Endothelial cell of umbilical vein (primary cell): Measurements from ENCODE around the gene TEX11. TPM values are rescaled to one million over a fixed set of nuclear protein-coding genes. Genes with fewer than 3 reads are reported as not detected.

Experiments used
- BruUV-seq: library from RNA; stranded (reverse); fragments of 400-500 nt; replicated peaks from 2 replicates; lab custom pipeline; 2021; lab: Mats Ljungman, UMichigan
- CTCF ChIA-PET: fragments of 300-600, 350-600 bp; sonication (Branson Sonifier 250); formaldehyde crosslinking; loops from one replicate; lab custom pipeline; 2021; ENCODE audit warnings: antibody characterized with exemption, inconsistent platforms; lab: Charles Lee
- POLR2A ChIA-PET: fragments of 300-600, 350-600 bp; sonication (Branson Sonifier 250); formaldehyde crosslinking; loops from one replicate; lab custom pipeline; 2021; ENCODE audit warnings: antibody characterized with exemption, inconsistent platforms; lab: Charles Lee
- DNase-seq: peaks from one replicate; pipeline ENCODE4 v3.0.0-alpha.2; 2011; ENCODE audit warnings: low read depth, low spot score
- FAIRE-seq: peaks from 2 replicates; lab custom pipeline; 2011; peaks lifted over from hg19 to GRCh38; lab: Jason Lieb, UNC
- H2AFZ ChIP-seq: 2 replicates; pipeline ENCODE4 v1.6.0; 2012; ENCODE audit warnings: low read depth, low read length, control low read depth, inconsistent platforms
- H3K27ac ChIP-seq: 2 replicates; pipeline ENCODE4 v1.5.1; 2011; ENCODE audit warnings: low read depth, mild to moderate bottlenecking, control low read depth, low read length, moderate library complexity; ENCODE audit not compliant: insufficient read depth
- H3K27me3 ChIP-seq, 2 experiments: 2 replicates each; pipeline versions ENCODE4 v1.6.0 to v1.6.1; 2011; ENCODE audit warnings: low read length in 2 of 2, mixed read lengths in 1 of 2; ENCODE audit not compliant: control insufficient read depth in 2 of 2, insufficient read depth in 2 of 2
- H3K36me3 ChIP-seq, 2 experiments: 2 replicates in 1 of 2; 3 replicates in 1 of 2; pipeline ENCODE4 v1.5.1; 2011; ENCODE audit warnings: low read length in 2 of 2, mild to moderate bottlenecking in 1 of 2, moderate library complexity in 1 of 2; ENCODE audit not compliant: control insufficient read depth in 2 of 2, insufficient read depth in 2 of 2; ENCODE audit errors: extremely low read depth in 1 of 2
- H3K4me1 ChIP-seq: 3 replicates; pipeline ENCODE4 v1.5.1; 2011; ENCODE audit warnings: mild to moderate bottlenecking, low read length; ENCODE audit not compliant: control insufficient read depth, insufficient read depth; ENCODE audit errors: extremely low read depth
- H3K4me2 ChIP-seq: 2 replicates; pipeline ENCODE4 v1.6.1; 2011; ENCODE audit warnings: low read length, control low read depth, mixed read lengths; ENCODE audit not compliant: insufficient read depth
- H3K4me3 ChIP-seq, 3 experiments: fragments of 200-600 bp in 1 of 3; sonication (generic), shearing (Covaris generic) in 1 of 3; replicated peaks in 1 of 3; 2 replicates each; pipeline ENCODE4 v1.5.1; 2011 to 2016; ENCODE audit warnings: control low read depth in 3 of 3, low read length in 3 of 3, mild to moderate bottlenecking in 2 of 3, inconsistent platforms in 1 of 3, low read depth in 1 of 3, moderate library complexity in 1 of 3; ENCODE audit not compliant: insufficient read depth in 1 of 3
- H3K79me2 ChIP-seq: 2 replicates; pipeline ENCODE4 v1.6.0; 2012; ENCODE audit warnings: low read length, inconsistent platforms; ENCODE audit not compliant: control insufficient read depth, insufficient read depth
- H3K9ac ChIP-seq: replicated peaks from 2 replicates; pipeline ENCODE3; 2011; ENCODE audit warnings: low read length, control low read depth; ENCODE audit not compliant: insufficient read depth; ENCODE audit errors: extremely low read depth
- H3K9me1 ChIP-seq: replicated peaks from 3 replicates; pipeline ENCODE4 v1.6.0; 2011; ENCODE audit warnings: mild to moderate bottlenecking, low read length; ENCODE audit not compliant: control insufficient read depth, insufficient read depth; ENCODE audit errors: extremely low read depth
- H3K9me3 ChIP-seq: replicated peaks from 2 replicates; pipeline ENCODE4 v1.5.1; 2012; ENCODE audit warnings: low read length, inconsistent platforms; ENCODE audit not compliant: control insufficient read depth, insufficient read depth
- H4K20me1 ChIP-seq: replicated peaks from 2 replicates; pipeline ENCODE3; 2011; ENCODE audit warnings: mild to moderate bottlenecking, low read length; ENCODE audit not compliant: control insufficient read depth, insufficient read depth; ENCODE audit errors: extremely low read depth
- EZH2 ChIP-seq: IDR thresholded peaks from 2 replicates; pipeline ENCODE4 v1.6.1; 2012; ENCODE audit warnings: borderline replicate concordance, low read depth, mild to moderate bottlenecking, moderate library complexity, low read length, inconsistent platforms; ENCODE audit not compliant: severe bottlenecking
- FOS ChIP-seq: IDR thresholded peaks from 2 replicates; pipeline ENCODE4 v1.6.1; 2011; ENCODE audit warnings: mild to moderate bottlenecking, low read length, moderate library complexity, borderline replicate concordance; ENCODE audit not compliant: insufficient read depth
- GATA2 ChIP-seq: IDR thresholded peaks from 2 replicates; pipeline ENCODE4 v1.7.0; 2011; ENCODE audit warnings: low read depth, mild to moderate bottlenecking, moderate library complexity, mixed read lengths, low read length; ENCODE audit not compliant: insufficient read length, insufficient read depth
- JUN ChIP-seq: IDR thresholded peaks from 2 replicates; pipeline ENCODE4 v1.6.1; 2011; ENCODE audit warnings: borderline replicate concordance, low read depth; ENCODE audit not compliant: insufficient read length, insufficient read depth
- MYC ChIP-seq: IDR thresholded peaks from one replicate; pipeline ENCODE4 v1.6.1; 2011; ENCODE audit warnings: mild to moderate bottlenecking, low read depth, low read length
- POLR2A ChIP-seq: IDR thresholded peaks from 2 replicates; pipeline ENCODE4 v1.6.1; 2012; ENCODE audit warnings: low read depth, mild to moderate bottlenecking, control low read depth, low read length
- POLR2AphosphoS5 ChIP-seq: IDR thresholded peaks from 2 replicates; pipeline ENCODE4 v1.6.1; 2012; ENCODE audit warnings: low read depth, mild to moderate bottlenecking, control low read depth, low read length, moderate library complexity; ENCODE audit not compliant: insufficient read depth
- dilution Hi-C: fragments of 300-500 bp; cut with MboI; formaldehyde crosslinking; loops from one replicate; pipeline ENCODE4 v1.15.0; 2019; ENCODE audit warnings: low sequenced_read_pairs; ENCODE audit not compliant: extremely low pct_ligation_motif_present
- intact Hi-C: fragments of 100-400 bp; cut with micrococcal nuclease; formaldehyde crosslinking; loops from one replicate; pipeline ENCODE4 v1.10.0; 2022
- polyA plus RNA-seq, 4 experiments: library from polyadenylated mRNA; depleted of rRNA in 3 of 4; stranded (reverse) in 3 of 4; unstranded in 1 of 4; fragments of >200 nt; gene quantifications; 2 replicates each; pipeline versions ENCODE4 v1.2.1 to v1.2.3, GENCODE V29; 2011 to 2012; ENCODE audit warnings: missing spikeins in 1 of 4
- total RNA-seq: library from RNA; stranded (reverse); gene quantifications from 2 replicates; pipeline ENCODE4 v1.2.3, GENCODE V29; 2021
- TF ChIP-seq, protein P1 (sequence below), 2 donors: IDR thresholded peaks; 1 replicate in 1 of 2; 2 replicates in 1 of 2; pipeline ENCODE4 v1.5.1; 2011; ENCODE audit warnings: low read length in 2 of 2, mild to moderate bottlenecking in 2 of 2, moderate library complexity in 2 of 2, control low read depth in 1 of 2, inconsistent platforms in 1 of 2, low read depth in 1 of 2; ENCODE audit not compliant: insufficient read depth in 1 of 2; ENCODE audit errors: extremely low read depth in 1 of 2
- TF ChIP-seq, protein P2 (sequence below): IDR thresholded peaks from 2 replicates; pipeline ENCODE4 v1.6.1; 2011; ENCODE audit not compliant: insufficient read depth, insufficient read length

TEX11 gene
- total and polyA plus RNA-seq, 2 donors (not counting 3 experiments of a cell fraction or from before 2014, with no cell fraction given): not detected

DNA sequence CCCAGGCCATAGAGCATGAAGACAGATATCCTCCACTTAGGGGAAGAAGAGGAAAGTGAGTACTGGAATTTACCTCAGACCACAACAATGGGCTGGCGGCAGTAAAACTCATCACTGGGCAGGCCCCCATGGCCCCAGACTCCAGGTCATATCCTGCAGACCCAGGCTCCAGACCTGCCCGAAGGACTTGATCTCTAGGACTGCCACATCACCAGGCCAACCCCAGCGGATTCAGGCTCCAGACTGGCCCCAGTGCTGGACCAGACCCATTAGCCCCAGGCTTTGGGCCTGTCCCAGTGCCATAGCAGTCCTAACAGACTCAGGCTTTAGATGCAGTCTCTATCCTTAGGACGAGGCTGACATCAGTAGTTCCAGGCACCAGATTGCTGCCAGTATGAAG, 273.3 kb downstream of the TEX11 start:
- H3K9me1 ChIP-seq: no peaks in the 10 kb centered on the region
- H3K79me2 ChIP-seq: no peaks in the 10 kb centered on the region
- TF ChIP-seq MYC (no peak), POLR2AphosphoS5 (no peak), GATA2 (no peak), EZH2 (no peak), FOS (no peak), JUN (no peak), POLR2A (no peak)
- TF ChIP-seq, protein P1, sequence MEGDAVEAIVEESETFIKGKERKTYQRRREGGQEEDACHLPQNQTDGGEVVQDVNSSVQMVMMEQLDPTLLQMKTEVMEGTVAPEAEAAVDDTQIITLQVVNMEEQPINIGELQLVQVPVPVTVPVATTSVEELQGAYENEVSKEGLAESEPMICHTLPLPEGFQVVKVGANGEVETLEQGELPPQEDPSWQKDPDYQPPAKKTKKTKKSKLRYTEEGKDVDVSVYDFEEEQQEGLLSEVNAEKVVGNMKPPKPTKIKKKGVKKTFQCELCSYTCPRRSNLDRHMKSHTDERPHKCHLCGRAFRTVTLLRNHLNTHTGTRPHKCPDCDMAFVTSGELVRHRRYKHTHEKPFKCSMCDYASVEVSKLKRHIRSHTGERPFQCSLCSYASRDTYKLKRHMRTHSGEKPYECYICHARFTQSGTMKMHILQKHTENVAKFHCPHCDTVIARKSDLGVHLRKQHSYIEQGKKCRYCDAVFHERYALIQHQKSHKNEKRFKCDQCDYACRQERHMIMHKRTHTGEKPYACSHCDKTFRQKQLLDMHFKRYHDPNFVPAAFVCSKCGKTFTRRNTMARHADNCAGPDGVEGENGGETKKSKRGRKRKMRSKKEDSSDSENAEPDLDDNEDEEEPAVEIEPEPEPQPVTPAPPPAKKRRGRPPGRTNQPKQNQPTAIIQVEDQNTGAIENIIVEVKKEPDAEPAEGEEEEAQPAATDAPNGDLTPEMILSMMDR (IDR thresholded peaks at IDR 0.05; ENCODE audit: extremely low read depth in 1 of 2, insufficient read depth in 1 of 2, low read depth in 1 of 2, low read length in 2 of 2): no peak
- TF ChIP-seq, protein P2, sequence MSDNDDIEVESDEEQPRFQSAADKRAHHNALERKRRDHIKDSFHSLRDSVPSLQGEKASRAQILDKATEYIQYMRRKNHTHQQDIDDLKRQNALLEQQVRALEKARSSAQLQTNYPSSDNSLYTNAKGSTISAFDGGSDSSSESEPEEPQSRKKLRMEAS: no peak
- H3K27me3 ChIP-seq: no peaks in the 10 kb centered on the region
- no TSS peak for BruUV-seq
- no peak overlapping the region for H3K27ac ChIP-seq
- ChIA-PET POLR2A (no interaction called here), CTCF (no interaction called here)
- no peaks in the 10 kb centered on the region for H3K9me3 ChIP-seq
- no peak for FAIRE-seq
- dilution Hi-C loops: no loop called here
- intact Hi-C loops: no loop called here
- no peak overlapping the region for H3K4me3 ChIP-seq
- no peaks in the 10 kb centered on the region for H3K4me1 ChIP-seq
- no peaks in the 10 kb centered on the region for H3K36me3 ChIP-seq
- no peak for DNase-seq
- no peaks in the 10 kb centered on the region for H4K20me1 ChIP-seq
- H3K4me2 ChIP-seq: no peak overlapping the region
- no peak overlapping the region for H3K9ac ChIP-seq
- no peak overlapping the region for H2AFZ ChIP-seq
